ENCODE data around the gene UBE2F.

- TF ChIP-seq CTCF (IDR thresholded peaks at IDR 0.05) (no peak), REST (IDR thresholded peaks at IDR 0.05; ENCODE audit: insufficient read depth in 1 of 2, low read depth in 2 of 2, low read length in 1 of 2) (no peak)
Observed at GRCh38 chr2:238084761-238085160, 117.9 kb downstream of the UBE2F start.
